Immature natural killer cell (primary cell): ENCODE measurements around the gene EPB41L5. TPM values are rescaled to one million over a fixed set of nuclear protein-coding genes. Genes with fewer than 3 reads are reported as not detected.
"Not testable (repeated sequence)": the region's sequence is repeated elsewhere in the genome, so short reads cannot be mapped to it uniquely, and the experiment has no call there.

Source experiments
- DNase-seq, 3 donors: peaks; one replicate each; pipeline ENCODE4 v3.0.0; 2022; ENCODE audit warnings: mixed read lengths in 1 of 3
- H3K27ac Mint-ChIP-seq, 6 donors: one replicate each; pipeline ENCODE4 v1.8.0; 2020; ENCODE audit warnings: mixed read lengths in 6 of 6, mild to moderate bottlenecking in 5 of 6, inconsistent platforms in 4 of 6, moderate library complexity in 3 of 6
- H3K27me3 Mint-ChIP-seq, 3 donors: one replicate each; pipeline ENCODE4 v1.8.0; 2020 to 2021; ENCODE audit warnings: low read depth in 3 of 3, mild to moderate bottlenecking in 3 of 3, mixed read lengths in 3 of 3, moderate library complexity in 3 of 3, inconsistent platforms in 1 of 3
- H3K36me3 Mint-ChIP-seq, 3 donors: one replicate each; pipeline ENCODE4 v1.8.0; 2020; ENCODE audit warnings: mixed read lengths in 3 of 3, inconsistent platforms in 2 of 3, mild to moderate bottlenecking in 2 of 3
- H3K4me1 Mint-ChIP-seq, 2 donors: one replicate each; pipeline ENCODE4 v1.8.0; 2020; ENCODE audit warnings: inconsistent platforms in 2 of 2, mild to moderate bottlenecking in 2 of 2, mixed read lengths in 2 of 2, moderate library complexity in 1 of 2
- H3K4me3 Mint-ChIP-seq, 5 donors: one replicate each; pipeline ENCODE4 v1.8.0; 2020; ENCODE audit warnings: mild to moderate bottlenecking in 5 of 5, mixed read lengths in 5 of 5, inconsistent platforms in 3 of 5, moderate library complexity in 3 of 5
- H3K9me3 Mint-ChIP-seq, 6 donors: one replicate each; pipeline ENCODE4 v1.8.0; 2020; ENCODE audit warnings: mild to moderate bottlenecking in 6 of 6, mixed read lengths in 6 of 6, inconsistent platforms in 4 of 6, moderate library complexity in 3 of 6
- polyA plus RNA-seq, 3 donors: library from polyadenylated mRNA; unstranded; fragments of 300-500 nt; fragmentation: Illumina TruSeq; gene quantifications; one replicate each; pipeline ENCODE4 v1.2.3, GENCODE V29; 2021

Gene EPB41L5
- polyA plus RNA-seq, 3 donors from 2014 or later, result 1.5 to 5.8 (median 4.1) TPM

GRCh38 chr2:120111193-120111592, 98.3 kb downstream of the EPB41L5 start:
- peak overlapping the region in 1 of 6 donors; percentile 22 for H3K27ac Mint-ChIP-seq
- H3K27me3 Mint-ChIP-seq, result peaks cover 1 to 12% (median 2%) of the 10 kb centered on the region in 3 donors
- no peaks in the 10 kb centered on the region for H3K9me3 Mint-ChIP-seq
- H3K36me3 Mint-ChIP-seq, result peaks cover 8 to 12% (median 11%) of the 10 kb centered on the region in 3 donors
- peaks cover 19 to 27% of the 10 kb centered on the region in 2 donors for H3K4me1 Mint-ChIP-seq
- no peak for DNase-seq
- no peak overlapping the region for H3K4me3 Mint-ChIP-seq

- peaks cover 0 to 2% (median 0%) of the 10 kb centered on the region in 6 donors for H3K9me3 Mint-ChIP-seq
- peaks cover 6 to 17% (median 16%) of the 10 kb centered on the region in 3 donors for H3K36me3 Mint-ChIP-seq
- no peak overlapping the region for H3K27ac Mint-ChIP-seq
- peaks cover 0 to 5% (median 1%) of the 10 kb centered on the region in 3 donors for H3K27me3 Mint-ChIP-seq
- H3K4me1 Mint-ChIP-seq, result no peaks in the 10 kb centered on the region
- H3K4me3 Mint-ChIP-seq, result no peak overlapping the region
- no peak for DNase-seq
These were observed 105.1 kb downstream of the EPB41L5 start for GRCh38 chr2:120118018-120118417.

GRCh38 chr2:120118471-120118870, 105.6 kb downstream of the EPB41L5 start:
- Mint-ChIP-seq H3K4me1 (no peaks in the 10 kb centered on the region), H3K27ac (no peak overlapping the region), H3K4me3 (no peak overlapping the region), H3K9me3 (peaks cover 0 to 2% (median 0%) of the 10 kb centered on the region in 6 donors), H3K27me3 (peaks cover 0 to 5% (median 3%) of the 10 kb centered on the region in 3 donors), H3K36me3 (peaks cover 6 to 19% (median 18%) of the 10 kb centered on the region in 3 donors)
- DNase-seq, result no peak

- H3K36me3 Mint-ChIP-seq, result peaks cover 6 to 19% (median 18%) of the 10 kb centered on the region in 3 donors
- not testable (repeated sequence) for H3K27me3 Mint-ChIP-seq, H3K4me1 Mint-ChIP-seq, DNase-seq, H3K27ac Mint-ChIP-seq, H3K4me3 Mint-ChIP-seq, H3K9me3 Mint-ChIP-seq
These were observed 108.5 kb downstream of the EPB41L5 start for GRCh38 chr2:120121337-120121736.

GRCh38 chr2:120123090-120123489, 110.2 kb downstream of the EPB41L5 start:
- no peaks in the 10 kb centered on the region for H3K4me1 Mint-ChIP-seq
- H3K9me3 Mint-ChIP-seq, result peaks cover 0 to 2% (median 0%) of the 10 kb centered on the region in 6 donors
- no peak overlapping the region for H3K4me3 Mint-ChIP-seq
- DNase-seq, result no peak
- peaks cover 7 to 8% (median 7%) of the 10 kb centered on the region in 3 donors for H3K27me3 Mint-ChIP-seq
- H3K27ac Mint-ChIP-seq, result no peak overlapping the region
- H3K36me3 Mint-ChIP-seq, result peaks cover 6 to 18% (median 16%) of the 10 kb centered on the region in 3 donors

GRCh38 chr2:120125195-120125594, 112.3 kb downstream of the EPB41L5 start:
- Mint-ChIP-seq H3K4me1 (no peaks in the 10 kb centered on the region), H3K9me3 (no peaks in the 10 kb centered on the region), H3K36me3 (peaks cover 0 to 11% (median 9%) of the 10 kb centered on the region in 3 donors), H3K4me3 (no peak overlapping the region), H3K27ac (no peak overlapping the region), H3K27me3 (peaks cover 3 to 7% (median 7%) of the 10 kb centered on the region in 3 donors)
- no peak for DNase-seq

GRCh38 chr2:120128216-120128615, 115.3 kb downstream of the EPB41L5 start:
- Mint-ChIP-seq H3K9me3 (peaks cover 0 to 2% (median 0%) of the 10 kb centered on the region in 6 donors), H3K27me3 (peaks cover 3 to 7% (median 5%) of the 10 kb centered on the region in 3 donors), H3K4me1 (no peaks in the 10 kb centered on the region), H3K27ac (no peak overlapping the region), H3K36me3 (peaks cover 12 to 17% (median 13%) of the 10 kb centered on the region in 3 donors), H3K4me3 (no peak overlapping the region)
- no peak for DNase-seq

- H3K27ac Mint-ChIP-seq, result no peak overlapping the region
- H3K4me3 Mint-ChIP-seq, result no peak overlapping the region
- H3K9me3 Mint-ChIP-seq, result peaks cover 2 to 20% (median 6%) of the 10 kb centered on the region in 6 donors
- no peaks in the 10 kb centered on the region for H3K4me1 Mint-ChIP-seq
- peaks cover 0 to 5% (median 1%) of the 10 kb centered on the region in 3 donors for H3K27me3 Mint-ChIP-seq
- no peak for DNase-seq
- peaks cover 39% of the 10 kb centered on the region in 3 donors for H3K36me3 Mint-ChIP-seq
These were observed 119.3 kb downstream of the EPB41L5 start for GRCh38 chr2:120132190-120132589.

- H3K27me3 Mint-ChIP-seq, result peaks cover 0 to 5% (median 1%) of the 10 kb centered on the region in 3 donors
- H3K9me3 Mint-ChIP-seq, result peaks cover 2 to 20% (median 6%) of the 10 kb centered on the region in 6 donors
- H3K36me3 Mint-ChIP-seq, result peaks cover 39 to 41% (median 39%) of the 10 kb centered on the region in 3 donors
- no peak overlapping the region for H3K4me3 Mint-ChIP-seq
- DNase-seq, result no peak
- no peak overlapping the region for H3K27ac Mint-ChIP-seq
- H3K4me1 Mint-ChIP-seq, result no peaks in the 10 kb centered on the region
These were observed 119.8 kb downstream of the EPB41L5 start for GRCh38 chr2:120132691-120133090.

- Mint-ChIP-seq H3K4me3 (no peak overlapping the region), H3K9me3 (peaks cover 2 to 20% (median 6%) of the 10 kb centered on the region in 6 donors), H3K27me3 (peaks cover 0 to 5% (median 1%) of the 10 kb centered on the region in 3 donors), H3K4me1 (no peaks in the 10 kb centered on the region), H3K36me3 (peaks cover 38 to 39% (median 39%) of the 10 kb centered on the region in 3 donors), H3K27ac (no peak overlapping the region)
- DNase-seq, result no peak
These were observed 120.8 kb downstream of the EPB41L5 start for GRCh38 chr2:120133572-120134244.

- Mint-ChIP-seq H3K27me3 (peaks cover 0 to 5% (median 1%) of the 10 kb centered on the region in 3 donors), H3K9me3 (peaks cover 2 to 20% (median 6%) of the 10 kb centered on the region in 6 donors), H3K4me1 (no peaks in the 10 kb centered on the region), H3K36me3 (peaks cover 36 to 39% (median 39%) of the 10 kb centered on the region in 3 donors), H3K4me3 (no peak overlapping the region), H3K27ac (no peak overlapping the region)
- DNase-seq, result no peak
These were observed 121.4 kb downstream of the EPB41L5 start for GRCh38 chr2:120134263-120134662.

- H3K4me1 Mint-ChIP-seq, H3K4me3 Mint-ChIP-seq, DNase-seq, H3K27me3 Mint-ChIP-seq, H3K27ac Mint-ChIP-seq: not testable (repeated sequence)
- peaks cover 36 to 39% (median 36%) of the 10 kb centered on the region in 3 donors for H3K36me3 Mint-ChIP-seq
- peaks cover 2 to 20% (median 6%) of the 10 kb centered on the region in 6 donors for H3K9me3 Mint-ChIP-seq
These were observed 122.1 kb downstream of the EPB41L5 start for GRCh38 chr2:120135013-120135412.

- H3K9me3 Mint-ChIP-seq, result peaks cover 0 to under 1% (median 0%) of the 10 kb centered on the region in 6 donors
- H3K4me1 Mint-ChIP-seq, result peaks cover 9 to 23% of the 10 kb centered on the region in 2 donors
- H3K36me3 Mint-ChIP-seq, result peaks cover 3 to 14% (median 5%) of the 10 kb centered on the region in 3 donors
- H3K27ac Mint-ChIP-seq, result no peak overlapping the region
- no peak for DNase-seq
- peaks cover 0 to 1% (median 0%) of the 10 kb centered on the region in 3 donors for H3K27me3 Mint-ChIP-seq
- H3K4me3 Mint-ChIP-seq, result no peak overlapping the region
These were observed 128.0 kb downstream of the EPB41L5 start for GRCh38 chr2:120140866-120141265.

GRCh38 chr2:120141300-120142069, 128.6 kb downstream of the EPB41L5 start:
- H3K27me3 Mint-ChIP-seq, result peaks cover 0 to 1% (median 0%) of the 10 kb centered on the region in 3 donors
- peak overlapping the region in 3 of 5 donors; percentile 1 to 4 (median 2) for H3K4me3 Mint-ChIP-seq
- H3K36me3 Mint-ChIP-seq, result peaks cover under 1 to 12% (median 4%) of the 10 kb centered on the region in 3 donors
- DNase-seq, result no peak
- H3K27ac Mint-ChIP-seq, result peak overlapping the region in 2 of 6 donors; percentile 51 to 53
- H3K4me1 Mint-ChIP-seq, result peaks cover 9 to 23% of the 10 kb centered on the region in 2 donors
- no peaks in the 10 kb centered on the region for H3K9me3 Mint-ChIP-seq
